GM12865 (cell line): ENCODE data around the gene DNAJA4.

Experiments
- DNase-seq: peaks from one replicate; pipeline ENCODE4 v3.0.0; 2010; ENCODE audit warnings: low read depth
- H3K4me3 ChIP-seq: 2 replicates; pipeline ENCODE4 v1.5.1; 2011; ENCODE audit warnings: mild to moderate bottlenecking, low read depth, low read length, control low read depth
- CTCF ChIP-seq: IDR thresholded peaks from 2 replicates; pipeline ENCODE4 v1.5.1; 2011; ENCODE audit warnings: low read length, control low read depth, low read depth, inconsistent platforms; ENCODE audit not compliant: insufficient read depth; ENCODE audit errors: missing control alignments

The DNAJA4 gene

GRCh38 chr15:78265137-78265460, 737 bp downstream of the DNAJA4 start:
- peak overlapping the region; percentile 79 for H3K4me3 ChIP-seq
- TF ChIP-seq CTCF, result no peak

GRCh38 chr15:78265752-78266224, 1.4 kb downstream of the DNAJA4 start:
- TF ChIP-seq CTCF, result no peak
- 0 out of 2 replicates have a peak overlapping the region, but pooled peaks have one; percentile 79 for H3K4me3 ChIP-seq
- DNase-seq, result no peak

More at GRCh38 chr15:78265137-78265460, 737 bp downstream of the DNAJA4 start:
- no peak for DNase-seq

- DNase-seq, result no peak
These were observed 1.9 kb downstream of the DNAJA4 start for GRCh38 chr15:78266229-78266628.

GRCh38 chr15:78266806-78267205, 2.4 kb downstream of the DNAJA4 start:
- no peak for DNase-seq
- no peak overlapping the region for H3K4me3 ChIP-seq
- no peak for TF ChIP-seq CTCF

More at GRCh38 chr15:78266229-78266628, 1.9 kb downstream of the DNAJA4 start:
- H3K4me3 ChIP-seq, result no peak overlapping the region
- TF ChIP-seq CTCF, result no peak

GRCh38 chr15:78272316-78272715, 8.0 kb downstream of the DNAJA4 start:
- no peak overlapping the region for H3K4me3 ChIP-seq
- TF ChIP-seq CTCF, result no peak
- no peak for DNase-seq

GRCh38 chr15:78272776-78273175, 8.4 kb downstream of the DNAJA4 start:
- H3K4me3 ChIP-seq, result no peak overlapping the region
- TF ChIP-seq CTCF, result no peak
- DNase-seq, result no peak

- no peak for DNase-seq
- no peak overlapping the region for H3K4me3 ChIP-seq
- no peak for TF ChIP-seq CTCF
These were observed 10.6 kb downstream of the DNAJA4 start for GRCh38 chr15:78274994-78275393.
